ENCODE results near the gene OR2A14. TPM values are rescaled to one million over a fixed set of nuclear protein-coding genes. Genes with fewer than 3 reads are reported as not detected.

OR2A14 gene
- total and polyA plus RNA-seq, 12 donors: not detected

DNA sequence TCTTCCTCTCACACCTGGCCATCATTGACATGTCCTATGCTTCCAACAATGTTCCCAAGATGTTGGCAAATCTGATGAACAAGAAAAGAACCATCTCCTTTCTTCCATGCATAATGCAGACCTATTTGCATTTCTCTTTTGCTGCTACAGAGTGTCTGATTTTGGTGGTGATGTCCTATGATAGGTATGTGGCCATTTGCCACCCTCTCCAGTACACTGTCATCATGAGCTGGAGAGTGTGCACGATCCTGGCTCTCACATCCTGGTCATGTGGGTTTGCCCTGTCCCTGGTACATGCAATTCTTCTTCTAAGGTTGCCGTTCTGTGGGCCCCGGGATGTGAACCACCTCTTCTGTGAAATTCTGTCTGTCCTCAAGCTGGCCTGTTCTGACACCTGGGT is 19.2 kb downstream of the OR2A14 start:
- intact Hi-C loops (cut with DNase I): no loop called here
- no peaks in the 10 kb centered on the region for H3K27me3 ChIP-seq

DNA sequence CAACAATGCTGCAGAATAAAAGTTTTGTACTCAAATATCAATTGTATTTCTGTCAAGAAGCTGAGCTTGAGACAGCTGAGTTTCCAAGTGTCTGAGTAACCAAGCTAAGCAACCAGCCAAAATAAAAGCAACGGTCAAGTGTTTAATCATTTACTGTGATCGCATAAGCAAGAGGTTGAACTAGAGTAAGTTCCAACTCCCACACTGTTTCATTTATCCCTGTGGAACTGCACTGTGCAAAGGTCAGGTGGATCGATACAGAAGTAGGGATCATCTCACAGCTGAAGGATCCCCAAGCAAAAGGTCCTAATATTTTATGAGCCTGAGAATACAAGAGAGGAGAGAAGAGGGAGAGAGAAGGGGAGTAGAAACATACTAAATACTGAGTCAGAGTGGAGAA is 21.4 kb downstream of the OR2A14 start:
- no peak overlapping the region for H3K27ac ChIP-seq
- H3K4me3 ChIP-seq: no peak overlapping the region
- no peak for DNase-seq
- TF ChIP-seq, protein P1, sequence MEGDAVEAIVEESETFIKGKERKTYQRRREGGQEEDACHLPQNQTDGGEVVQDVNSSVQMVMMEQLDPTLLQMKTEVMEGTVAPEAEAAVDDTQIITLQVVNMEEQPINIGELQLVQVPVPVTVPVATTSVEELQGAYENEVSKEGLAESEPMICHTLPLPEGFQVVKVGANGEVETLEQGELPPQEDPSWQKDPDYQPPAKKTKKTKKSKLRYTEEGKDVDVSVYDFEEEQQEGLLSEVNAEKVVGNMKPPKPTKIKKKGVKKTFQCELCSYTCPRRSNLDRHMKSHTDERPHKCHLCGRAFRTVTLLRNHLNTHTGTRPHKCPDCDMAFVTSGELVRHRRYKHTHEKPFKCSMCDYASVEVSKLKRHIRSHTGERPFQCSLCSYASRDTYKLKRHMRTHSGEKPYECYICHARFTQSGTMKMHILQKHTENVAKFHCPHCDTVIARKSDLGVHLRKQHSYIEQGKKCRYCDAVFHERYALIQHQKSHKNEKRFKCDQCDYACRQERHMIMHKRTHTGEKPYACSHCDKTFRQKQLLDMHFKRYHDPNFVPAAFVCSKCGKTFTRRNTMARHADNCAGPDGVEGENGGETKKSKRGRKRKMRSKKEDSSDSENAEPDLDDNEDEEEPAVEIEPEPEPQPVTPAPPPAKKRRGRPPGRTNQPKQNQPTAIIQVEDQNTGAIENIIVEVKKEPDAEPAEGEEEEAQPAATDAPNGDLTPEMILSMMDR (IDR thresholded peaks at IDR 0.05): no peak
- no peak for TF ChIP-seq POLR2A (IDR thresholded peaks at IDR 0.05)
- no peaks in the 10 kb centered on the region for H3K36me3 ChIP-seq (replicated peaks in 1 of 2)
- no peaks in the 10 kb centered on the region for H3K9me3 ChIP-seq (replicated peaks in 1 of 3)
- intact Hi-C loops (cut with DNase I): no loop called here
- no peaks in the 10 kb centered on the region for H3K4me1 ChIP-seq (replicated peaks in 1 of 2)
- H3K27me3 ChIP-seq: no peaks in the 10 kb centered on the region
- WGBS, 4 donors: 89 to 95% (median 93%) methylated on average over 3 of the region's 3 CpGs

More for the DNA sequence above, 19.2 kb downstream of the OR2A14 start:
- no peak overlapping the region for H3K4me3 ChIP-seq
- WGBS, 4 donors: 80 to 88% (median 86%) methylated on average over 3 of the region's 3 CpGs
- no peaks in the 10 kb centered on the region for H3K9me3 ChIP-seq (replicated peaks in 1 of 3)
- H3K36me3 ChIP-seq (replicated peaks in 1 of 2): no peaks in the 10 kb centered on the region
- TF ChIP-seq, protein P1 (IDR thresholded peaks at IDR 0.05): no peak
- TF ChIP-seq POLR2A (IDR thresholded peaks at IDR 0.05): no peak
- H3K4me1 ChIP-seq (replicated peaks in 1 of 2): no peaks in the 10 kb centered on the region
- no peak overlapping the region for H3K27ac ChIP-seq
- no peak for DNase-seq

DNA sequence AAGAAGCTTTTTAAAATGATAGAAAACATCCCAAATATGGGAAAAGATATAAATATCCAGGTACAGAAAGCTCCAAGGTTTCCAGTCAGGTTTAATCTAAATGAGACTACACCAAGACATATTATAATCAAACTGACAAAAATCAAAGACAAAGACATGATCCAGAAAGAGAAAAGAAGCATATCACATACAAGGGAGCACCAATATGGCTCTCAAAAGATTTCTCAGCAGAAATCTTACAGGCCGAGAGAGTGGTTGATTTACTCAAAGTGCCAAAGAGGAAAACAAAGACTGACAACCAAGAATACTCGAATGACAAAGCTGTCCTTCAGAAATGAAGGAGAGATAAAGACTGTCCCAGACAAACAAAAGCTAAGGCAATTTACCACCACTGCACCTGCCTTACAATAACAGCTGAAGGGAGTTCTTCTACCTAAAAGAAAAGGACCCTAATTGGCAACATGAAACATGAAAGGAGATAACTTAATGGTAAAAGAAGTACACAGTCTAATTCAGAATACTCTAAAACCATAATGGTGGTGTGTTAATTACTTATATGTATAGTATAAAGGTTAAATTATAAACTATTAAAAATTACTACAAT is 25.4 kb downstream of the OR2A14 start:
- WGBS, 4 donors: 61 to 78% (median 71%) methylated on average over 2 of the region's 2 CpGs
- TF ChIP-seq POLR2A (IDR thresholded peaks at IDR 0.05): no peak
- TF ChIP-seq, protein P1 (IDR thresholded peaks at IDR 0.05): no peak
- no peak overlapping the region for H3K27ac ChIP-seq
- H3K27me3 ChIP-seq: no peaks in the 10 kb centered on the region
- no peaks in the 10 kb centered on the region for H3K4me1 ChIP-seq (replicated peaks in 1 of 2)
- no peak for DNase-seq
- H3K4me3 ChIP-seq: no peak overlapping the region
- intact Hi-C loops (cut with DNase I): no loop called here
- no peaks in the 10 kb centered on the region for H3K36me3 ChIP-seq (replicated peaks in 1 of 2)
- no peaks in the 10 kb centered on the region for H3K9me3 ChIP-seq (replicated peaks in 1 of 3)

DNA sequence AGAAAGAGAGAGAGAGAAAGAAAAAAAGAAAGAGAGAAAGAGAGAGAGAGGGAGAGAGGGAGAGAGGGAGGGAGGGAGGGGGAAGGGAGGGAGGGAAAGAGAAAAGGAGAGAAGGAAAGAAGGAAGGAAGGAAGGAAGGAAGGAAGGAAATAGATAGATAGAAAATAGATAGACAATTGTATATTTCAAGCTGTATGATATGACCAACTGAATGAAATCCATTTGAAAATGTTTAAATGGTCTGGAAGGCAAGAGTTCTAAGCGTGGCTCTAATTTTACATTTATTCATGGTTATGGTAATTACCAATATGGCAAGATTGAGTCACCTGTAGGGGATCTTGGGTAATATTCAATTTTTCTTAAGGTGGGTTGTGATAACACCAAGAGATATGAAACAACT is 35.9 kb downstream of the OR2A14 start:
- TF ChIP-seq, protein P1 (IDR thresholded peaks at IDR 0.05): no peak
- TF ChIP-seq POLR2A (IDR thresholded peaks at IDR 0.05): no peak
- no peak overlapping the region for H3K4me3 ChIP-seq
- H3K4me1 ChIP-seq (replicated peaks in 1 of 2): no peaks in the 10 kb centered on the region
- H3K27ac ChIP-seq: no peak overlapping the region
- DNase-seq: no peak
- 74 to 84% (median 75%) methylated on average over 1 of the region's 1 CpG for WGBS, 4 donors
- H3K27me3 ChIP-seq: no peaks in the 10 kb centered on the region
- intact Hi-C loops (cut with DNase I): no loop called here
- no peaks in the 10 kb centered on the region for H3K9me3 ChIP-seq (replicated peaks in 1 of 3)
- no peaks in the 10 kb centered on the region for H3K36me3 ChIP-seq (replicated peaks in 1 of 2)
